Gastrocnemius medialis (tissue), 4 donors: ENCODE measurements around the gene MPIG6B.

Experiments
- CTCF ChIP-seq, 5 experiments: fragments of 450-650 bp in 3 of 5; fragments of 200-600 bp in 2 of 5; sonication (generic) in 2 of 5; IDR thresholded peaks in 4 of 5; conservative IDR thresholded peaks in 1 of 5; 1 replicate in 4 of 5; 2 replicates in 1 of 5; pipeline ENCODE4 v1.5.1; 2016 to 2019; ENCODE audit warnings: antibody characterized with exemption in 5 of 5, mild to moderate bottlenecking in 3 of 5, moderate library complexity in 3 of 5
- POLR2A ChIP-seq, 2 donors: fragments of 450-650 bp; IDR thresholded peaks; one replicate each; pipeline ENCODE4 v1.6.1; 2017; ENCODE audit warnings: antibody characterized with exemption in 2 of 2, mild to moderate bottlenecking in 2 of 2, moderate library complexity in 2 of 2

- no peak for TF ChIP-seq CTCF (IDR thresholded peaks at IDR 0.05 in 4 of 5, conservative IDR thresholded peaks at IDR 0.05 in 1 of 5)
- TF ChIP-seq POLR2A (IDR thresholded peaks at IDR 0.05) = no peak
These were observed 16.6 kb upstream of the MPIG6B start, which contains the start of gene LY6G6F for GRCh38 chr6:31706599-31706998.
